Activated CD4-positive, alpha-beta T cell treated with anti-CD3 and anti-CD28 coated beads, Interleukin-2, amount 50 U/mL, for 4 hours (primary cell): ENCODE data around the gene SNX20.
A peak's percentile ranks its signal among the peaks of the same experiment; 100 is the strongest.

Experiments used
- DNase-seq, 2 experiments: peaks; one replicate each; pipeline ENCODE4 v3.0.0-alpha.2; 2020

The SNX20 gene

DNA sequence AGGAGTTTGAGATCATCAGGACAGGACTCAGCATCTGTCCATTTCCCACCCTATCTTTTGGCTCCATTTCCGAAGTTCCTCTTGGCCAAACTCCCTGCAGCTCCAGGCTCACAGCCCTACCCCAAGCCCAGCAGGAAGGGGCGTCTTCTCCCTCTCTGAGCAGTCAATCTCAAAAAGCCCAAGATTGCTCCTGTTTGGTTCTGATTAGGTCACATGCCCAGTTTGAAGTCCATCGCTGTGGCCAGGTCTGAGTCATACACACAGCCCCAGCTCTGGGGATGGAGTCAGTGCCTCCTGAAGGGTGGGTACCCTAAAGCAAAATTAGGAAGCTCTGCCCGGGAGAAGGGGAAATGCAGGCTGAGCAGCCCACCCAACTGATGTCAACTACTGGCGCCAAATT is 23.9 kb downstream of the SNX20 start:
- DNase-seq = no peak

GRCh38 chr16:50655558-50656055 is 25.5 kb downstream of the SNX20 start:
- no peak for DNase-seq

DNA sequence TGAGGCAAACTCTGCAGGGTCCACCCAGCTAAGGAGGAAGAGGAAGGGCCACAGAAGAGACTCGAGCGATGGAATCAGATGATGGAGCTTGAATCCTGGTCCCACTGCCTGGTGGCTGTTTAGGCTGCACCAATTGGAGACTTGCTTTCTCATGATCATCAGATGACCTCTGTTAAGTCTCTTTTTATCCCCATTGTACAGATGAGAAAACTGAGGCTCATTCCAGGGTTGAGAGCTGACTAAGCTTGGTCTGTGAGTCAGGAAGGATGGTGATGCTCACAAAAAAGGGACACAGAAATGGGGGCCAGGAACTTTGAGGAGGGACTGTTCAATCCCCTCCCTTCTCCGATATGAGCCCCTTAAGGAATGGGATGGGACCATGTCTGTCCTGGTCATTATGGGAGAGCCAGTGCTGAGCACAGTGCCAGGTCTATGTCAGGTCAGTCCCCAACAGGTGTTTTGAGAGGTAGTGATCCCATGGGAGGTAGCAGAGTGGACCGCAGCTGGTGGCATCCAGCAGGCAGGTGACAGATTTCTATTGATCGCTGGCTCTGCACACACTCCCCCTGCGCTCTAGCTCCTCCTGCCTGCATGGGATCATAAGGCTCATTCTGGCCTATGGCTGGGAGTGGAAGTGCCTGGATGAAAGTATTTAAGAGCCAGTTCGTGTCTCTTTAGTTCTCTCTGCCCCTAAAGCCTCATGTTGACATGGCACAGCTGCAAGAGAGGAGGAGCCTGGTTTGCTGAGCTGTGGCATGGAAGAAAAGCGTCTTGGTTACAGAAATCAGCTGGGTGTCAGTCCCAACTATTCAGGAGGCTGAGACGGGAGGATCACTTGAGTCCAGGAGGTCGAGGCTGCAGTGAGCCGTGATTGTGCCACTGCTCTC is 27.2 kb downstream of the SNX20 start:
- DNase-seq = no peak

DNA sequence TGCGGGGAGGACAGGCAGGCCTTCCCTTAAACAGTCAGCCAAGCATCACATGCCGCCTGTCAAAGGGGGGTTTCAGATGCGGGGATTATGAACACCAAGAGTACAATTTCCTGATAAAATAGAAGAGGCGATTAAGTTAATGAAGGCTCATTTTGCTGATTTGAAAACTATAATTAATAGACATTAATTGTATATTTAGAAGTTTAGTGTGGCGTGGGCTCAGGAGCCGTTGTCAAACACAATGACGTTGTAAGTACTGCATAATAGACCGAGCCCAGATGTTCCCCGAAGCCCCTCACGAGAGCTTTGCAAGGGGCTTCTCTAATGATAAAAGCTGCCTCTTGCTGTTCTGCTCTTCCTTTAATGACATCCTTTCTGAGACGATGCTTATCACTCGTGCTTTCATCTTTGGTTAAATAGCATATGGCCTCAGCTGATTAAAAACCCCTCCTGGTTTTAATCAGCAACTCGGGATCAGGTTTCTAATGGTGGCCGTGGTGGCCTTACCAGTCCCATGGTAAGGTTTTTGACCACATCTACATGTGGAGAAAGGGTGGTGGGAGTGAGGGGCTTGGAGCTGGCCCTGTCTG is 28.2 kb downstream of the SNX20 start:
- no peak for DNase-seq

DNA sequence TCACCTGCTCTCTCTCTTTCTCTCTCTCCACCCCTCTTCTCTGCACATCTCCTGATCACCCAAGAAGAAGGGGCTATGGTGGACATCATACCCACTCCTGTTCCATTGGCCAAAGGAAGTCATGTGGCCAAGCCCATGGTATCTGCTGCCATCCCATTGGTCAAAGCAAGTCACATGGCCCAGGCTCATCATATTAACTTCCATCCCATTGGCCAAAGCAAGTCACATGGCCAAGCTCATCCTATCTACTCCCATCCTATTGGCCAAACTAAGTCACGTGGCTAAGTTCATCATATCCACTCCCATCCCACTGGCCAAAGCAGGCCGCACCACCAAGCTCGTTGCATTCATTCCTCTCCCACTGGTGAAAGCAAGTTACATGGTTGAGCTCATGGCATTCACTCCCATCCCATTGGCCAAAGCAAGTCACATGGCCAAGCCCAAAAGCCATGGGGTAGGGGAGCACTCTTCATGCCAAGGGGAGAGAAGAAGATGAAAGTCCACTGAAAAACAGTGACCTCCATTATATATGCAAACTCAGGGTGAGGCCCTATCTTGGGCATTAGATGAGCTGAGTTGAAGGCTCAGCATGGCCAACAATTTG is 29.2 kb downstream of the SNX20 start:
- DNase-seq = no peak

DNA sequence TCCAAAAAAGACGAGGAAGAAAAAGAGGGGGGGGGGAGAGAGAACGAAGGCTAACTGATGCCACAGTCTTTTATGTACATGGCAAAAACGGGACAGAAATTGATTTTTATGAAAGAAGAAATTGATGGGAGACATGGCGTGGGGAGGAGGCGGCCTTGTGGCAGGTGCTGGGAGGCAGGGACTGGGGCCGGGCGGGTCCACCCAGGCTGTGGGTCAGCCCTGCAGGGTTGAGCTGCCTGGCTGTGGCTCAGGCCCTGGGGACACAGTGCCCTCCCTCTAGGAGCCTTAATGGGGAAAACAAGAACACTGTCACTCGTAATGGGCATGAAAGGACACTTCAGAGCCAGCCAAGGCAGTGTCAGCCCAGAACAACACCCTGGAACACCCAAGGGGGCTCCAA is 34.8 kb downstream of the SNX20 start:
- DNase-seq = no peak

DNA sequence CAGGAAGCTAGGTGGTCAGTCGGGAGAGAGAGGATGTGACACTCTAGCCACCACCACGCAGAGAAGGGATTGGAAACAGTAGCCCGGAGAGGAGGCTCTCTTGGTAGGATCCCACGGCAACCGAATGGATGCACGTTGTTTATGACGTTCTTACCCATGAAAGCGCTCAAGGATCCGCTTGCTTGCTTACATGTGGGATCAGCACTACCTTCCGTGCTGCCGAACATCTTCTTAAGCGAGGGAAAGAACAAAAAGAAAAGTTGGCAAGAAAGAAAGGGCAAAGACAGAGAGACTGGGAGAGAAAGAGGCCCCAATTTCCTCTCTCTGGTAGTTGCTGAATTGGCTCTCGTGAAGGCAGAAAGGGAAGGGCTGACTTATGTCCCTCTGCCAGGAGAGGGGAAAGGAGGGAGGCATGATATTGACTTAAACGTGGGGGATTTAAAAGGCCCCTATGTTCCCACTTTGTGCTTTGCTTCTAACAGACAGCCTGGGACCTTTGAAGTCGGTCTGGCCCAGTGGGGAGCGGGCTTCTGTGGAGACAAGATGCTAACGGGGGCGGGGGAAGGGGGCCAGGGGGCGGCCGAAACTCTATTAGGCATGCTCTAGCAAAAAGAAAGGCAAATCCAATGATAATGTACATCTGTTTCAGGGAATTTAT is 35.4 kb downstream of the SNX20 start:
- no peak for DNase-seq

DNA sequence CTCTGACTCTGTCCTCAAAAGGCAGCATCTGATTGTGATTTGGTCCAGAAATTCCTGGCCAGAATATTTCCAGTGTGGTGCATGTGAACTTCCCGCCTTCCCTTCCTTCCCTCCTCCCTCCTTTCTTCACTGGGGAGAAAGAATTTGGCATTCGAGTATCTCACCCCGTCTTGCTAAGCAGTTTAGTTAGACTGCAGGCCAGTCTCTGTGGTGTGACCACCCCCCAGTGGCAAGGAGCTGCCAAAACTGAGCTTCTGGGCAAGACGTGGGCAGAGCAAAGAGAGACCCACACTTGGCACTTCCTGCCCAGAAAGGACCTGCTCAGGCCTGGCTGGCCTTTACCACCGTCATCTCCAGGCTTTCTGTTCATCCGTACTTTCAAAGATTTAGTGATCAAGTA is 36.4 kb downstream of the SNX20 start:
- peak; percentile 11 to 17 for DNase-seq

GRCh38 chr16:50644245-50644644 is 36.9 kb downstream of the SNX20 start:
- no peak for DNase-seq

DNA sequence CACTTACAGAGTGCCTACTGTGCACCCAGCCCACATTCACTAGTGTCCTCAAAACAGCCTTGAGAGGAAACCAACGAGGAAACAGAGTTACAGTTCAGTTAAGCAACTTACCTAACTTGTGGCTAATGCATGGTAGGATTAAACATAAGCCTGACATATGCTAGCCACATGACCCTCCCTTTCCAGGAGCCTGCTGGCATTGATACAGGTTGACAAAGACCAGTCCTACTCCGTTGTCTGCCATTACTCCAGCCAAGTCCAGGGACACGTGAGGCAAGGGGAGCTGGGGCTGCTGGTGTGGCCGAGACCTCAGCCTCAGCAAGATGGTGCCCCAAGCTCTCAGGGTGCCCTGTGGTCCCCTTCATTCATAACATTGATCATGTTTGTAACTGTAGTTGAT is 37.9 kb downstream of the SNX20 start:
- DNase-seq = no peak

DNA sequence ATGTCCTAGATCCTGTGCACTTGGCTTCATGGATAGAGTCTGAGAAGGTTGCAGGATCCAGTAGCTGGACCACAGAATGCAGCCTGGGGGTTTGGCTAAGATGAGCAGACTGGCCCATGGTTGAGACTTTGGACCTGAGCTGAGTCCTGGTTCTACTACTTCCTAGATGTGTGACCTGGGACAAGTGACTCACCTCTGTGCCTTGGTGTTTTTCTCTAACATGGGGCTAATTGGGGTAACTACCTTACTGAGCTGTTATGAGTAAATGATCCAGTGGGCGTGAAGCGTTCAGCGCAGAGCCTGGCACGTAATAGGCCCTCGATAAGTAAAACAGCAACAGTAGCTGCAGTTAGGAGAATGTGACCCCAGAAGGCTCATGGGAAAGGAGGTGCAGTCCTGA is 38.8 kb downstream of the SNX20 start:
- no peak for DNase-seq

DNA sequence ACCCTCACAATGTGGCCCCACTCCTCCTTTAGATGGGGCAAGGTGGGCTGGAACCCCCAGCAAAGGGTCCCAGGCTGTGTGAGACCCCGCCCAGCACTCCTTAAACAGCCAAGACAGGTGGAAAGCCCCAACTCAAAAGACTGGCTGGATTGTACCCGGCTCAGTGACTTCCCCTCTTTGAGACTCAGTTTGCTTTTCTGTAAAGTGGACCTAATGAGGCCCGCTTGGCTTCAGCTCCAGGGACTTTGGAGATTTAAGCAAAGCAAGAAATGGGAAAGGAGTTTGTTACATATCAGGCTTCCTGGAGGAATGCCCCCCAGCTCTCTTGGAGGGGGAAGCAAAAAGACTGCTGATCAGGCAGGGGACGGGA is 39.3 kb downstream of the SNX20 start:
- DNase-seq = no peak

GRCh38 chr16:50640919-50641817 is 39.9 kb downstream of the SNX20 start:
- no peak for DNase-seq

GRCh38 chr16:50640391-50640790 is 40.7 kb downstream of the SNX20 start:
- DNase-seq = no peak

DNA sequence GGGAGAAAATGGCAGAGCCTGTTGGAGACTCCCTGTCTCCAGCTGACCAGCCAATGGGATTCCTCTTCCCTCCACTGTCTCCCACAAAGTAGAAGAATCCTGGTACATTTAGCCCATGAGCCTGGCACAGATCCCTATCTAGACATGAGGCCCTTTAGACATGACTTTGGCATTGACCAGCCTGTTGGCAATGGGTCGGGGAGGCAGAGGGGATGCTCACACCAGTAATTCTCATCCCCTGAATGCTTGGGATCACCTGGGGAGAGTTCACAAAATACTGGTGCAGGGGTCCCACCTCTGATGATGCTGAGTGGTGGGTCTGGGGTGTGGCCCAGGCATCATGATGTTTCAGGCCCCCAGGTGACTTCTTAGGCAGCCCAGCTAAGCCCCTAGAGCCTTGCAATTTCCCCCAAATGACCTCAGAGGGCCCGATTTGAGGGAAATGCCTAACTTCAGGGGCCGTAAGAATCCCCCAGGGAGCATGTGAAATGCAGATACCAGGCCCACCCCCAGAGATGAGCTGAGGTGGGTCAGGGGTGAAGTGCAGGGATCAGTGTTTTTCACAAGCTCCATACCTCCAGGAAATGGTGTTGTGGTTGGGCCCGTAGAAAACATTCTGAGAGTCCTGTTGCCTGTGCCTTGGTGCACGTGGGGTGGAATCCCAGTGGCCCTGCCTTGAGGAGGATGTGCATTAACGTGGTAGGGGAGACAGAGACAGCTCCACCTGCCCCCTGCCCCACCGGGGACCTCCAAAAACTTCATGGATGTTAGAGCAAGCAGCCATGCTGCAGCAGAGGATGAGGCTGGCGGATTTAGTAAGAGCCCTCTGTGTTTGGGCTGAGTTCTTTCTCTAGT is 42.1 kb downstream of the SNX20 start:
- no peak for DNase-seq

GRCh38 chr16:50637716-50638602 is 43.2 kb downstream of the SNX20 start:
- DNase-seq = no peak

GRCh38 chr16:50636753-50637374 is 44.2 kb downstream of the SNX20 start:
- no peak for DNase-seq

DNA sequence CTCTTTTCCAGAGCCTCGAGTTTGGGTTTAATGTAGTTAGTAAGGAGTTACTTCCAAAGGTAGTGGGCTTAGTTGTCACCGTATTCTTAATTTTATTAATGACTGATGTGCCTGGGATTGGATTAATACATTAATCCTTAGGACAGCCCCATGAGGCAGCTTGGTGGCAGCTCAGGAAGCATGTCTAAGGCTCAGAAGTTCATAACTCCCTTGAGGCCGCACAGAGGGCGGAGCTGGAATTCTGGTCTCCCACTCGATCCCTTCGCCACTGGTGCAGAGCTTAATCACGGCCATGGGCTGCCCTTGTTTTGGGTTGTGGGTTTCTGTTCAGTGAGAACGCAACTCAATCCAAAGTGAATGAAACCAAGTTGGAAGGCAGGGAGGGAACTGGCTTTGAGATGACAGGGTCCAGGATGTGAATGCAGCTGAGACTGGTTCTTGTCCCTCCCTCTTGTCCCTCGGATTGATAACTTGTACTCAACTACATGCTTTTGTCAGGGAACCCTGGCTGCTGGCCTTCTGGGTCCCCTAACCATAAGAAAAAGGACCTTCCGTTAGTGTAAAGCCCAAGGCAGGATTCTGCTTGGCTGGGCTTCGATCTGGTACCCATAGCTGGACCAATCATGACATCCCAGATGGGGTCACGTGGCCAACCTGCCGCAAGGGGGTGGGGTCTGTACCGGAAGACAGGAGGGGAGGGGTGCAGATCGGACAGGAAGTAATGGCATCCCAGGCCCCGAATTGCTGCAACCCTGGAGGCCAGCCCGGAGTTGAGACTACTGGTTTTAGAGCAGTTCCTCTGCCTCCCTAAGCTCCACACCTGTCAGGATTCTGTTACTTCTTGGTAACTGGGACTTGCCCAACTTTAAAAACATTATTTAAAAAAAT is 45.4 kb downstream of the SNX20 start:
- no peak for DNase-seq

DNA sequence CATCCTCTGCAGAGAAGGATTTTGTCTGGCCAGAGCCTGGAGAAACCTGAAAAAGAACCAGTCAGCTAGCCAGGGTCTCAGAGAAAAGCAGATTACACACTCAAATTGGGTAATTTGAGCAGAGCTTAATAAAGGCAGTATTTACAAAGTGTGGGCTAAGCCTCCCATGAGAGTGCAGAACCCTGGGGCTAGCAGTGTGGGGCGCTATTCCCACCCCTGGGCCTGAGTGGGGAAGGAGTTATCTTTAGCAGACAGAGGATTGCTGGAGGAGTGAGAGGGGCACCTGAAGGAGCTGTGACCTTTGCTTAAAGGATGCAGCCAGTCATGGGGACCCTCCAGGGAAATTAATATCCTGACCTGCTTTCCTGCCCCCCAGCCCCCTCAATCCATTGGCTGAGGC is 46.2 kb downstream of the SNX20 start:
- DNase-seq = no peak
